HCT116 (cell line): ENCODE results near the gene CLEC16A.

ENCODE experiments used
- EGR1 ChIP-seq: IDR thresholded peaks from 2 replicates; pipeline ENCODE4 v1.6.1; 2012; ENCODE audit warnings: low read depth
- ELF1 ChIP-seq: IDR thresholded peaks from 2 replicates; pipeline ENCODE4 v1.6.1; 2012; ENCODE audit warnings: low read depth, borderline replicate concordance
- EZH2 ChIP-seq: fragments of 200-600 bp; sonication (generic); IDR thresholded peaks from 2 replicates; pipeline ENCODE4 v1.6.1; 2017; ENCODE audit warnings: antibody characterized with exemption, mixed run types
- EZH2phosphoT487 ChIP-seq: fragments of 200-600 bp; IDR thresholded peaks from 2 replicates; pipeline ENCODE4 v1.6.1; 2018; ENCODE audit warnings: antibody characterized with exemption, borderline replicate concordance
- POLR2A ChIP-seq: IDR thresholded peaks from 2 replicates; pipeline ENCODE4 v1.7.0; 2011; ENCODE audit warnings: borderline replicate concordance; ENCODE audit not compliant: insufficient read depth, insufficient read length; ENCODE audit errors: extremely low read depth
- POLR2AphosphoS5 ChIP-seq: IDR thresholded peaks from 2 replicates; pipeline ENCODE4 v1.6.1; 2011; ENCODE audit warnings: mild to moderate bottlenecking, low read depth, low read length, moderate library complexity
- SP1 ChIP-seq: IDR thresholded peaks from 2 replicates; pipeline ENCODE4 v1.6.1; 2012; ENCODE audit warnings: low read depth
- YY1 ChIP-seq: IDR thresholded peaks from 2 replicates; pipeline ENCODE4 v1.6.1; 2011; ENCODE audit warnings: low read length, low read depth, moderate library complexity, mild to moderate bottlenecking; ENCODE audit not compliant: insufficient replicate concordance; ENCODE audit errors: extremely low read depth
- ZFX ChIP-seq: fragments of 450-650 bp; IDR thresholded peaks from 2 replicates; pipeline ENCODE4 v1.6.1; 2017
- ZNF274 ChIP-seq: fragments of 200-500 bp; sonication (Bioruptor generic); IDR thresholded peaks from 2 replicates; pipeline ENCODE4 v1.6.1; 2014; ENCODE audit warnings: mild to moderate bottlenecking, low read depth, low read length, inconsistent platforms
- TF ChIP-seq, protein P1 (sequence below), 3 experiments: fragments of 200-600 bp in 1 of 3; sonication (generic) in 1 of 3; IDR thresholded peaks in 2 of 3; conservative IDR thresholded peaks in 1 of 3; 2 replicates each; pipeline ENCODE4 v1.5.1; 2012 to 2017; ENCODE audit warnings: low read depth in 2 of 3, low read length in 2 of 3, antibody characterized with exemption in 1 of 3, borderline replicate concordance in 1 of 3, control low read depth in 1 of 3, mild to moderate bottlenecking in 1 of 3, mixed read lengths in 1 of 3, mixed run types in 1 of 3, moderate library complexity in 1 of 3; ENCODE audit not compliant: insufficient read depth in 1 of 3
- TF ChIP-seq, protein P2 (sequence below): IDR thresholded peaks from 2 replicates; pipeline ENCODE4 v1.6.1; 2012
- TF ChIP-seq, protein P3 (sequence below): IDR thresholded peaks from 2 replicates; pipeline ENCODE4 v1.6.1; 2012; ENCODE audit warnings: low read depth
- TF ChIP-seq, protein P4 (sequence below): IDR thresholded peaks from 2 replicates; pipeline ENCODE4 v1.6.1; 2012

DNA sequence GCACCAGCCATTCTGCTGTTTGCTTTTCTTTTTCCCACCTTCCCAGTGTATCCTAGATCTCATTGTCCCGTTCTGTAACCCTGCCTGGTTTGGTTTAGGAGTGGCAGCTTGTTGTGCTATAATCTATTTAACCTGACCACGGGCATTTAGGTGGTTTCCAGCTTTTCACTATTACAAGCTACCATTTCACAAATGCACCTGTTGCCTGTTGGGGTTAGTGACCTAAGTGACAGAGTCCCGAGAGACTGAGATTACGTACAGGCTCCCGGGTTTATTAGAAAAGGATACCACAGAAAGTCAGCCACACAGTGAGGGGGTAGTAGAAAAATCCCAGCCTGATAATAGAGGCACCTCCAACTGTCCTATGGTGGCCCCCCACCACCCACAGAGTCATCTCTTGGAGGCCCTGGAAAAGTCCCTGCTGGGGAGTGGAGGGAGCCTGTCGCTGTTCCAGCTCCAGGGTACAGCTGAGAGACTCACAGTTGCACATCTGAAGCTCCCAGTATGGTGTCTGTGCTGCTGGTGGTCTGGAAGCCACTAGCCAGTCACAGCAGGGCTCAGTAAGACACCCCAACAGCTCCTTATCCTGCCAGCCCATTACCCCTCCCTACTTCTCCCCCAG is 21.2 kb downstream of the CLEC16A start:
- TF ChIP-seq, protein P1, sequence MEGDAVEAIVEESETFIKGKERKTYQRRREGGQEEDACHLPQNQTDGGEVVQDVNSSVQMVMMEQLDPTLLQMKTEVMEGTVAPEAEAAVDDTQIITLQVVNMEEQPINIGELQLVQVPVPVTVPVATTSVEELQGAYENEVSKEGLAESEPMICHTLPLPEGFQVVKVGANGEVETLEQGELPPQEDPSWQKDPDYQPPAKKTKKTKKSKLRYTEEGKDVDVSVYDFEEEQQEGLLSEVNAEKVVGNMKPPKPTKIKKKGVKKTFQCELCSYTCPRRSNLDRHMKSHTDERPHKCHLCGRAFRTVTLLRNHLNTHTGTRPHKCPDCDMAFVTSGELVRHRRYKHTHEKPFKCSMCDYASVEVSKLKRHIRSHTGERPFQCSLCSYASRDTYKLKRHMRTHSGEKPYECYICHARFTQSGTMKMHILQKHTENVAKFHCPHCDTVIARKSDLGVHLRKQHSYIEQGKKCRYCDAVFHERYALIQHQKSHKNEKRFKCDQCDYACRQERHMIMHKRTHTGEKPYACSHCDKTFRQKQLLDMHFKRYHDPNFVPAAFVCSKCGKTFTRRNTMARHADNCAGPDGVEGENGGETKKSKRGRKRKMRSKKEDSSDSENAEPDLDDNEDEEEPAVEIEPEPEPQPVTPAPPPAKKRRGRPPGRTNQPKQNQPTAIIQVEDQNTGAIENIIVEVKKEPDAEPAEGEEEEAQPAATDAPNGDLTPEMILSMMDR (IDR thresholded peaks at IDR 0.05 in 2 of 3, conservative IDR thresholded peaks at IDR 0.05 in 1 of 3; ENCODE audit: borderline replicate concordance in 1 of 3, insufficient read depth in 1 of 3, low read depth in 2 of 3, low read length in 2 of 3): no peak
- no peak for TF ChIP-seq POLR2A
- TF ChIP-seq ZNF274: no peak
- TF ChIP-seq EZH2: no peak
- no peak for TF ChIP-seq ELF1
- TF ChIP-seq, protein P2, sequence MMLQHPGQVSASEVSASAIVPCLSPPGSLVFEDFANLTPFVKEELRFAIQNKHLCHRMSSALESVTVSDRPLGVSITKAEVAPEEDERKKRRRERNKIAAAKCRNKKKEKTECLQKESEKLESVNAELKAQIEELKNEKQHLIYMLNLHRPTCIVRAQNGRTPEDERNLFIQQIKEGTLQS: no peak
- no peak for TF ChIP-seq EGR1
- TF ChIP-seq YY1: no peak
- no peak for TF ChIP-seq ZFX
- no peak for TF ChIP-seq SP1
- no peak for TF ChIP-seq EZH2phosphoT487
- TF ChIP-seq, protein P3, sequence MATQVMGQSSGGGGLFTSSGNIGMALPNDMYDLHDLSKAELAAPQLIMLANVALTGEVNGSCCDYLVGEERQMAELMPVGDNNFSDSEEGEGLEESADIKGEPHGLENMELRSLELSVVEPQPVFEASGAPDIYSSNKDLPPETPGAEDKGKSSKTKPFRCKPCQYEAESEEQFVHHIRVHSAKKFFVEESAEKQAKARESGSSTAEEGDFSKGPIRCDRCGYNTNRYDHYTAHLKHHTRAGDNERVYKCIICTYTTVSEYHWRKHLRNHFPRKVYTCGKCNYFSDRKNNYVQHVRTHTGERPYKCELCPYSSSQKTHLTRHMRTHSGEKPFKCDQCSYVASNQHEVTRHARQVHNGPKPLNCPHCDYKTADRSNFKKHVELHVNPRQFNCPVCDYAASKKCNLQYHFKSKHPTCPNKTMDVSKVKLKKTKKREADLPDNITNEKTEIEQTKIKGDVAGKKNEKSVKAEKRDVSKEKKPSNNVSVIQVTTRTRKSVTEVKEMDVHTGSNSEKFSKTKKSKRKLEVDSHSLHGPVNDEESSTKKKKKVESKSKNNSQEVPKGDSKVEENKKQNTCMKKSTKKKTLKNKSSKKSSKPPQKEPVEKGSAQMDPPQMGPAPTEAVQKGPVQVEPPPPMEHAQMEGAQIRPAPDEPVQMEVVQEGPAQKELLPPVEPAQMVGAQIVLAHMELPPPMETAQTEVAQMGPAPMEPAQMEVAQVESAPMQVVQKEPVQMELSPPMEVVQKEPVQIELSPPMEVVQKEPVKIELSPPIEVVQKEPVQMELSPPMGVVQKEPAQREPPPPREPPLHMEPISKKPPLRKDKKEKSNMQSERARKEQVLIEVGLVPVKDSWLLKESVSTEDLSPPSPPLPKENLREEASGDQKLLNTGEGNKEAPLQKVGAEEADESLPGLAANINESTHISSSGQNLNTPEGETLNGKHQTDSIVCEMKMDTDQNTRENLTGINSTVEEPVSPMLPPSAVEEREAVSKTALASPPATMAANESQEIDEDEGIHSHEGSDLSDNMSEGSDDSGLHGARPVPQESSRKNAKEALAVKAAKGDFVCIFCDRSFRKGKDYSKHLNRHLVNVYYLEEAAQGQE: no peak
- TF ChIP-seq, protein P4, sequence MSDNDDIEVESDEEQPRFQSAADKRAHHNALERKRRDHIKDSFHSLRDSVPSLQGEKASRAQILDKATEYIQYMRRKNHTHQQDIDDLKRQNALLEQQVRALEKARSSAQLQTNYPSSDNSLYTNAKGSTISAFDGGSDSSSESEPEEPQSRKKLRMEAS: no peak
- no peak for TF ChIP-seq POLR2AphosphoS5
